H1 (cell line): ENCODE measurements around the gene USP12.

Source experiments
- CEBPB ChIP-seq: IDR thresholded peaks from 2 replicates; pipeline ENCODE4 v1.6.1; 2012; ENCODE audit warnings: low read depth, low read length
- EZH2 ChIP-seq: fragments of 200-600 bp; sonication (generic); IDR thresholded peaks from 2 replicates; pipeline ENCODE4 v1.7.1; 2012; ENCODE audit warnings: low read depth, mild to moderate bottlenecking, moderate library complexity, low read length, inconsistent platforms; ENCODE audit not compliant: severe bottlenecking
- HDAC2 ChIP-seq, 2 experiments: fragments of 300-600 bp in 1 of 2; sonication (generic) in 1 of 2; IDR thresholded peaks; 2 replicates each; pipeline ENCODE4 v1.6.1; 2011 to 2012; ENCODE audit warnings: low read depth in 2 of 2, low read length in 2 of 2, mild to moderate bottlenecking in 2 of 2, moderate library complexity in 2 of 2, borderline replicate concordance in 1 of 2, inconsistent platforms in 1 of 2
- KDM1A ChIP-seq: fragments of 200-600, 300-600 bp; sonication (generic); IDR thresholded peaks from 2 replicates; pipeline ENCODE4 v1.7.1; 2016; ENCODE audit warnings: mild to moderate bottlenecking, low read length, borderline replicate concordance
- POLR2AphosphoS5 ChIP-seq: IDR thresholded peaks from 2 replicates; pipeline ENCODE4 v1.6.1; 2011; ENCODE audit warnings: low read depth, low read length
- RXRA ChIP-seq: IDR thresholded peaks from 2 replicates; pipeline ENCODE4 v1.6.1; 2011; ENCODE audit warnings: low read depth, mild to moderate bottlenecking, low read length, moderate library complexity; ENCODE audit not compliant: insufficient read depth
- SRF ChIP-seq: IDR thresholded peaks from 2 replicates; pipeline ENCODE4 v1.6.1; 2011; ENCODE audit warnings: mild to moderate bottlenecking, low read depth, low read length, moderate library complexity
- TEAD4 ChIP-seq: IDR thresholded peaks from 2 replicates; pipeline ENCODE4 v1.6.1; 2012; ENCODE audit warnings: low read depth, low read length, inconsistent platforms, mixed read lengths
- YY1 ChIP-seq: IDR thresholded peaks from 2 replicates; pipeline ENCODE4 v1.6.1; 2011; ENCODE audit warnings: low read depth, mild to moderate bottlenecking, low read length
- TF ChIP-seq, protein P1 (sequence below), 3 experiments: IDR thresholded peaks; 1 replicate in 2 of 3; 2 replicates in 1 of 3; pipeline versions ENCODE4 v1.5.1 to v1.6.1; 2011; ENCODE audit warnings: low read length in 3 of 3, mild to moderate bottlenecking in 3 of 3, inconsistent platforms in 2 of 3, low read depth in 1 of 3, moderate library complexity in 1 of 3; ENCODE audit not compliant: insufficient read depth in 1 of 3; ENCODE audit errors: control extremely low read depth in 1 of 3

- no peak for TF ChIP-seq KDM1A
- TF ChIP-seq POLR2AphosphoS5 = no peak
- TF ChIP-seq TEAD4 = no peak
- TF ChIP-seq YY1 = no peak
- no peak for TF ChIP-seq CEBPB
- TF ChIP-seq SRF = no peak
- no peak for TF ChIP-seq HDAC2 (IDR thresholded peaks at IDR 0.05; ENCODE audit: borderline replicate concordance in 1 of 2, low read depth in 2 of 2, low read length in 2 of 2)
- no peak for TF ChIP-seq RXRA
- TF ChIP-seq, protein P1, sequence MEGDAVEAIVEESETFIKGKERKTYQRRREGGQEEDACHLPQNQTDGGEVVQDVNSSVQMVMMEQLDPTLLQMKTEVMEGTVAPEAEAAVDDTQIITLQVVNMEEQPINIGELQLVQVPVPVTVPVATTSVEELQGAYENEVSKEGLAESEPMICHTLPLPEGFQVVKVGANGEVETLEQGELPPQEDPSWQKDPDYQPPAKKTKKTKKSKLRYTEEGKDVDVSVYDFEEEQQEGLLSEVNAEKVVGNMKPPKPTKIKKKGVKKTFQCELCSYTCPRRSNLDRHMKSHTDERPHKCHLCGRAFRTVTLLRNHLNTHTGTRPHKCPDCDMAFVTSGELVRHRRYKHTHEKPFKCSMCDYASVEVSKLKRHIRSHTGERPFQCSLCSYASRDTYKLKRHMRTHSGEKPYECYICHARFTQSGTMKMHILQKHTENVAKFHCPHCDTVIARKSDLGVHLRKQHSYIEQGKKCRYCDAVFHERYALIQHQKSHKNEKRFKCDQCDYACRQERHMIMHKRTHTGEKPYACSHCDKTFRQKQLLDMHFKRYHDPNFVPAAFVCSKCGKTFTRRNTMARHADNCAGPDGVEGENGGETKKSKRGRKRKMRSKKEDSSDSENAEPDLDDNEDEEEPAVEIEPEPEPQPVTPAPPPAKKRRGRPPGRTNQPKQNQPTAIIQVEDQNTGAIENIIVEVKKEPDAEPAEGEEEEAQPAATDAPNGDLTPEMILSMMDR (IDR thresholded peaks at IDR 0.05; ENCODE audit: control extremely low read depth in 1 of 3, insufficient read depth in 1 of 3, low read depth in 1 of 3, low read length in 3 of 3) = no peak
- TF ChIP-seq EZH2 = no peak
Measured at GRCh38 chr13:27081893-27082679, 89.5 kb downstream of the USP12 start.
